Measurements from ENCODE around the gene GSK3B.
"Not testable (repeated sequence)": the region's sequence is repeated elsewhere in the genome, so short reads cannot be mapped to it uniquely, and the experiment has no call there.

Gene GSK3B

GRCh38 chr3:120052677-120053076 lies 41.6 kb downstream of the GSK3B start:
- DNase-seq (ENCODE audit: low spot score), result no peak

- no peak for DNase-seq (ENCODE audit: low spot score)
Observed at GRCh38 chr3:120052225-120052624, 42.0 kb downstream of the GSK3B start.

- not testable (repeated sequence) for DNase-seq (ENCODE audit: low spot score)
Observed at GRCh38 chr3:120051570-120051969, 42.7 kb downstream of the GSK3B start.

- no peak for DNase-seq (ENCODE audit: low spot score)
Observed at GRCh38 chr3:120049881-120050539, 44.2 kb downstream of the GSK3B start.

GRCh38 chr3:120049072-120049471 lies 45.2 kb downstream of the GSK3B start:
- no peak for DNase-seq (ENCODE audit: low spot score)

- no peak for DNase-seq (ENCODE audit: low spot score)
Observed at GRCh38 chr3:120048355-120049041, 45.7 kb downstream of the GSK3B start.

GRCh38 chr3:120047686-120048085 lies 46.6 kb downstream of the GSK3B start:
- no peak for DNase-seq (ENCODE audit: low spot score)

GRCh38 chr3:120040813-120041377 lies 53.4 kb downstream of the GSK3B start:
- DNase-seq (ENCODE audit: low spot score), result no peak

GRCh38 chr3:120039642-120040610 lies 54.3 kb downstream of the GSK3B start:
- no peak for DNase-seq (ENCODE audit: low spot score)

- no peak for DNase-seq (ENCODE audit: low spot score)
Observed at GRCh38 chr3:120033596-120033995, 60.7 kb downstream of the GSK3B start.

GRCh38 chr3:120031561-120031960 lies 62.7 kb downstream of the GSK3B start:
- DNase-seq (ENCODE audit: low spot score), result no peak

- DNase-seq (ENCODE audit: low spot score), result no peak
Observed at GRCh38 chr3:120029749-120030148, 64.5 kb downstream of the GSK3B start.

GRCh38 chr3:120028271-120029047 lies 65.8 kb downstream of the GSK3B start:
- no peak for DNase-seq (ENCODE audit: low spot score)

GRCh38 chr3:120027226-120027625 lies 67.0 kb downstream of the GSK3B start:
- no peak for DNase-seq (ENCODE audit: low spot score)

- DNase-seq (ENCODE audit: low spot score), result no peak
Observed at GRCh38 chr3:120025520-120025919, 68.7 kb downstream of the GSK3B start.

- DNase-seq (ENCODE audit: low spot score), result no peak
Observed at GRCh38 chr3:120024103-120024502, 70.1 kb downstream of the GSK3B start.

GRCh38 chr3:120022729-120023128 lies 71.5 kb downstream of the GSK3B start:
- DNase-seq (ENCODE audit: low spot score), result no peak

GRCh38 chr3:120021523-120021922 lies 72.7 kb downstream of the GSK3B start:
- DNase-seq (ENCODE audit: low spot score), result no peak

- no peak for DNase-seq (ENCODE audit: low spot score)
Observed at GRCh38 chr3:120018299-120018698, 75.9 kb downstream of the GSK3B start.

GRCh38 chr3:120017692-120018091 lies 76.6 kb downstream of the GSK3B start:
- no peak for DNase-seq (ENCODE audit: low spot score)

GRCh38 chr3:120013481-120013880 lies 80.8 kb downstream of the GSK3B start:
- no peak for DNase-seq (ENCODE audit: low spot score)
